ENCODE measurements around the gene LTBP3.

The LTBP3 gene

DNA sequence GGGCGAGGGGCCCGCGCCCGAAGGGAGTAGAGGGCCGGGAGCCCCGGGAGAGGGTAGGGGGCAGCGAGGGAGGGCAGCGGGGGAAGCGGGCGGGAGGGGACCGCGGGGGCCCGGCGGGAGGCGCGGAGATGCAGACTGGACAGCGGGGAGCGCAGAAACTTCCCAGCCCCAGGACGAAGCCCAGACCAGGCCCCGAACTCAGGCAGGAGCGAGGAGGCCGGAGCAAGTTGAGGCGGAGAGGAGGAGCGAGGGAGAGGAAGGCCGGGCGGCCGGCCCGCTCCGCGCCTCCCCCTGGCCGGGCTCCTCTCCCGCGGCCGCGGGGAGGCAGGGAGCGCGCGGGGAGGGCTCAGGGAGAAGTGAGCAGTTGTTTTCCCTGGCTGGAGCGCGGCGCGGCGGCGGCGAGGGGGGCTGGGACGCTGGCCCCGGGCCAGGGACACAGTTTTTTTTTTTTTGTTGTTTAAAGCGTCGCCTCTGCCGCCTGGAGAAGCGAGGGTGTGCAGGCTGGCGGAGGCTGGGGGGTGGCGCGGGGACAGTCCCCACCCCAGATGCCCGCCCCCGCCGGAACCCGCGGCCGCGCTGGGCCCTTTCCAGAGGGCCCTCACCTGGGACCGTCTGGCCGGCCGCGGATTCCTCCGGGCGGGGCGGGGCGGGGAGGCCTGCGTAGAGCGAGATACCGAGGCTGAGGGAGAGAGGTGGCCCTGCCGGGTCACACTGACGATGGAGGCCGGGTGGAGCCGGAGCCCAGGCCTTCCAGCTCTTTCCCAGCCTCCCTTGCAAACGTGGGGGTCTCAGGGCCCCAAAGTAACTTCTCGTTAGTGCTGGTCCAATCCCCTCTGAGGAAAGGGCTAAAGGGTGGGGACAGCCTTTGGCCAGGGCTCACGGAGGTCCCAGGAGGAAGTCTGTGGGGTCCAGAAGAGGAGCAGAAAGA lies at the start of gene LTBP3:
Gene LTBP3, minus strand, starts transcription at position 358 of the 928 bp plus-strand sequence. CDS start 400 bp downstream, outside the sequence.
- DNase-seq = peak; percentile 29 to 87 (median 75)

DNA sequence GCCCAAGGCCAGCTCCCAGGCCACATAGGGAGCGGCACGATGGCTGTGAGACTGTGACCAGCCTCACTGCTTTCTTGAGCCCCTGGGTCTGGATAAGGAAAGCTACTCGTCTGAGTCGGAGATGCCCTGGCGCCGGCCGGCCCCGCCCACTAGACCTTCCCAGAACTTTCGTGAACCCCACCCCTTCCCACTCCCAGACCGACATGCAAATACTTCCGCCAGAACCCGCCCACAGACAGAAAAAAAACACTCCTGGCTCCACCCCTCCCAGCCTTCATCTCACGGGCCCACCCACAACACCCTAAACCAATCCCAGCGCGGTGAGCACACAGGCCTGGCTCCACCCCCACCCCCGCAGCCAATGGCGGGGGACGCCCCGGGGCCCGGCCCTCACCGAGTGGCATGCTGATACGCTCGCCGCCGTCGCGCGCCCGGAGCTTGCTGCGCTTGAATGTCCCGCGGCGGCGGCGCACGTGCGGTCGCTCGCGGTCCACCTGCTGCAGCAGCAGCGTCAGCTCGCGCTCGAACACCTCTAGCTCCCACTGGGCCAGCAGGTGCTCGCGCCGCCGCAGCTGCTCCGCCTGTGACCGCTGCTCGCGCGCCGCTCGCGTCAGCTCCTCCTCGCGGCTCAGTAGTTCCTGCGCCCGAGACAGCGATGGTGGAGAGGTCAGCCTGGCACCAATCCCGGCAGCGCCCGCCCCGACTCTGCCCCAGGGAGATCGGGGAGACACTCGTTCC lies 48.9 kb upstream of the LTBP3 start:
- DNase-seq = no peak

GRCh38 chr11:65604258-65604657 lies 46.1 kb upstream of the LTBP3 start:
- DNase-seq = no peak

GRCh38 chr11:65599955-65600246 lies 41.7 kb upstream of the LTBP3 start:
- no peak for DNase-seq

DNA sequence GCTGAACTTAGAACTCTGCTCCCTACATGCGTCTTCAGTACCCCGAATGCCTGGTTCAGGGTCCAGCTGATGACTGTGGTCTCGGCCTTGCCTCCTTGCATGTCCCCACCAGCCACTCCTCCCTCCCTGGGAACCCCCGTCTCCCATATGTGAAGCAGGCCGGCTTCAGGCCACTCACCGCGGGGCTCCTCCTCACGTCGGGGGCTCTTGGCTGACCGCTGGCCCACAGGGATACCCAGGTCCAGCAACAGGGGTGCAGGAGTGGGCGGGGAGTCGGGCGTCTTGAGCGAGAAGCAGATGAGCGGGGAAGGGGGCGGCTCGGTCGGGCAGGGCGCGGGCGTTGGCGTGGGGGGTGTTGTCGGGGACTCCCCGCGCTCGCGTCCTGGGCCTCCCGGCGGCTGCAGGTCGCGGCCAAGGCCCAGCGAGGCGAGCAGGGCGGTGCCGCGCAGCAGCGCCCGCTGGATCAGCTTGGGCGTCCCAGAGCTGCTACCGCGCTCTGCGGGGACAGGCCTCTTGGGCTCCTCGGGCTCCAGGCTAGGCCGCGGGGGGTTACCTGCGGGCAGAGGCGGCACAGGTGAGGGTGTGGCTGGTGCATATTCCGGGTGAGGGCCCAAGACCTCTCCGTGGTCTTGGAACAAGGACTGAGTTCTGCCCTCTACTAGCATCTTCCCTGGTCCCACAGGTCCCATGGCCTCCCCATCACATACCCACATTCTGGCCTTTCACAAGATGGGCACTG lies 41.2 kb upstream of the LTBP3 start:
- DNase-seq = no peak

- no peak for DNase-seq
Measured at GRCh38 chr11:65598258-65598699, 40.1 kb upstream of the LTBP3 start.

DNA sequence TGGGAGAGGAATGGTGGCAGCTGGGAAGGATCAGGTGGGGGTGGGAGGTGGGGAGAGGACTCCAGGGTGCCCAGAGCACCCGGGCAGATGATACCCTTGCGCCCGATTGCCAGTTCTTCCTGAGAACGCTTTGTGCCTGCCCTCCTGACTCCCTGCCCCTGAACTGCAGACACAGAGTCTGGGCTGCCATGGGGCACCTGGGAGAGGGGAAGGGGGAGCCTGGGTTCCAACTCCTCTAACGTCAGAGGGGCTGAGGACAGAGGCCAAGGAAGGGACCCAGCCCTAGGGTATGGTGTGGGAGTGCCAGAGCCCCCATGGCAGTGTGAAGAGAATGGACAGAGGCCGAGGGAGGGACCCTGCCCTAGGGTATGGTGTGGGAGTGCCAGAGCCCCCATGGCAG lies 38.4 kb upstream of the LTBP3 start:
- DNase-seq = no peak

- DNase-seq = no peak
Measured at GRCh38 chr11:65595543-65596281, 37.6 kb upstream of the LTBP3 start, which contains the start of gene KCNK7. Gene KCNK7 (minus strand): TSS chr11:65595800. CDS start chr11:65595772, 28 bp downstream.

- DNase-seq = no peak
Measured at GRCh38 chr11:65595131-65595530, 37.0 kb upstream of the LTBP3 start.

GRCh38 chr11:65593518-65594414 lies 35.6 kb upstream of the LTBP3 start:
- peak in 1 of 3 experiments; percentile 26 for DNase-seq

- peak in 1 of 3 experiments; percentile 47 for DNase-seq
Measured at GRCh38 chr11:65592858-65593517, 34.8 kb upstream of the LTBP3 start.

DNA sequence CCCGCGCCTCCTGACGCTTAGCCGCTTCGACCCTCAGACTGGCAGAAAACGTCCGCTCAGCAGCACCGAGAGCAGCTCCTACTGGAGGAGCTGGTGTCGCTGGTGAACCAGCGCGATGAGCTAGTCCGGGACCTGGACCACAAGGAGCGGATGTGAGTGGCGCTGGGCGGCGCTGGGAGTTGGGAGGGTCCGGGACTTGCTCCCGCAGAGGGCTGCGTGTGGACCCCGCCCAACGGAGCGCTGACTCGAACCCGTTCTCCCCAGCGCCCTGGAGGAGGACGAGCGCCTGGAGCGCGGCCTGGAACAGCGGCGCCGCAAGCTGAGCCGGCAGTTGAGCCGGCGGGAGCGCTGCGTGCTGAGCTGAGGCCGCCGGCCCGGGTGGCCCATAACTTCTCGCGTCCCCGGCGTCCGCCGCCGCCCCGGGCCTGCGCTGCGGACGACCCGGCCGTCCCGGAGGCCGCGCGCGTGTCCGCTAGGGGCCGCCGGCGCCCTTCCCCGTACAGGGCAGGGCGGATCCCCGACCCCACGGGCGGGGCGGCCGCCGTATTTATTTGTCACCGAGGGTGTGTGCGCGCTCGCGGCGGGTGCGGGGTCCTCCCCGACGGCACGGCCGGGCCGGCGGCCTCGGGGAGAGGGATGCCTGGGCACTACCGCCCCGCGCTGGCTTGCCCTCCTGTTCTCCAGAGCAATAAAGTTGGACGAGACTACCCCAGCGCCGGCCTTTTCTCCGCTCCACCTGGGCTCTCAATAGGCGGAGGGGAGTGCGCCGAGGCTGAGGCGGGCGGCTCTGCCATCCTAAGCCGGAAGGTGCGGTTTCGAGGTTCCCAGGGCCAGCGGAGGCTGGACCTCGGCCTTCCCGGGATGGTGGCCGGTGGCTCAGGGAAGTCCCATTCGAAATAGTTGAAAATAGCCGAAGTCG lies 34.0 kb upstream of the LTBP3 start:
- DNase-seq = no peak

DNA sequence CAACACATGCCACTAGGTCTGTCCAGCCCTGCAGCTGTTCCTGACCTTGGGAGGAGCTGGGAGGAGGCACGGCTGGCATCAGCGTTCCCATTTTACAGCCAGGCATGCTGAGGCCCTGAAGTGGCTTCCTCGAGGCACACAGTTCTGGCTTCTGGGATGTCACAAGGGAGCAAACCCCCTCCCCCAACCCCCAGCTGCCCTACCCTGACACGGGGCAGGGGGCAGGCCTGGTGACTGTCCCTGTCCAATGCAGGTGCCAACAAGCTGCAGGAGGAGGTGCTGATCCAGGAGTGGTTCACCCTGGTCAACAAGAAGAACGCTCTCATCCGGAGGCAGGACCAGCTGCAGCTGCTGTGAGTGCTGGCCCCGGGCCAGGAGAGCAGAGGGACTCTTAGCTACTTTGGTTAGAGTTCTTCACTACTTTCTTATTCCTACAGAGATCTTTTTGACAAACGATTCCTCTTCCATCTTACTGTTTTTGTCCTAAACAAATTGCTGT lies 32.1 kb upstream of the LTBP3 start:
- peak; percentile 17 to 51 (median 23) for DNase-seq

GRCh38 chr11:65589444-65590239 lies 31.5 kb upstream of the LTBP3 start:
- no peak for DNase-seq

GRCh38 chr11:65588199-65589054 lies 30.3 kb upstream of the LTBP3 start:
- DNase-seq = peak in 1 of 3 experiments; percentile 25

- DNase-seq = no peak
Measured at GRCh38 chr11:65586676-65587075, 28.5 kb upstream of the LTBP3 start.

DNA sequence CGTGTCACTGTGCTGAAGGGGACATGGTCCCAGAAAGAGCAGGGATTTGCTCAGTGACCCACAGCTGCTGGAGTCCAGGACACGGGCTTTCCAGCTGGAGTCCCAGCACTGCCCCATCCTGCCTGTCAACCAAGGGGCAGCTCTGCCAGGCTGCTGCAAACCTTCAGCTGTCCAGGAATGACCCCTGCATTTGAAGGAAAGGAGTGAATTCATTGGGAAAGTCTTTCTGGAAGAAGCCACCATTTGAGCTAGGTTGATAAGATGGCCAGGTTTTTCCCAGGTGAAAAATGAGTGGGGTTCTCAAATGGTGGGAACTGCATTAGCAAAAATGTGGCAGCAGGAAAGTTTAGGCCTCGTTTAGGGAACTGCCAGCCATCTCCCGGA lies 28.1 kb upstream of the LTBP3 start:
- DNase-seq = no peak
